HepG2 (cell line): ENCODE data around the gene PLCXD1. TPM values are rescaled to one million over a fixed set of nuclear protein-coding genes. Genes with fewer than 3 reads are reported as not detected.

Experiments used
- ATAC-seq: fragments of 200-7000 bp; cut with Tn5 transposase; 3 replicates; pipeline ENCODE4 v1.9.1; 2020; ENCODE audit warnings: mild to moderate bottlenecking, moderate library complexity
- BruUV-seq: library from RNA; stranded (reverse); fragments of 400-500 nt; replicated peaks from 2 replicates; lab custom pipeline; 2021; lab: Mats Ljungman, UMichigan
- CTCF ChIA-PET: fragments of 300-600 bp; formaldehyde crosslinking; extraction: SDS; loops from one replicate; lab custom pipeline; 2021; ENCODE audit warnings: low total read pairs, inconsistent platforms, low intra/inter-chr PET ratio; lab: Yijun Ruan, JAX
- POLR2A ChIA-PET: fragments of 350-600 bp; sonication (Branson Sonifier 250); formaldehyde crosslinking; loops from one replicate; lab custom pipeline; 2020; ENCODE audit warnings: antibody characterized with exemption, inconsistent platforms; lab: Yijun Ruan, JAX
- DNase-seq: peaks from one replicate; pipeline ENCODE4 v3.0.0-alpha.2; 2015; ENCODE audit warnings: low spot score
- FAIRE-seq: peaks from 3 replicates; lab custom pipeline; 2011; peaks lifted over from hg19 to GRCh38; lab: Jason Lieb, UNC
- H2AFZ ChIP-seq: one replicate; pipeline ENCODE4 v1.6.1; 2011; ENCODE audit warnings: low read length, inconsistent platforms
- H3K27ac ChIP-seq: fragments of 300-600 bp; 3 replicates; pipeline ENCODE4 v1.8.0; 2011; ENCODE audit warnings: mixed run types, mild to moderate bottlenecking, mixed read lengths, low read length, inconsistent platforms; ENCODE audit not compliant: insufficient read depth; ENCODE audit errors: extremely low read length
- H3K27me3 ChIP-seq, 2 experiments: fragments of 200-600 bp in 1 of 2; 2 replicates in 1 of 2; 3 replicates in 1 of 2; pipeline versions ENCODE4 v1.6.0 to v1.8.0; 2011; ENCODE audit warnings: low read length in 2 of 2, mild to moderate bottlenecking in 2 of 2, moderate library complexity in 2 of 2, inconsistent platforms in 1 of 2; ENCODE audit not compliant: insufficient read depth in 2 of 2, control insufficient read depth in 1 of 2
- H3K36me3 ChIP-seq, 2 experiments: fragments of 200-600 bp in 1 of 2; replicated peaks in 1 of 2; 2 replicates in 1 of 2; 3 replicates in 1 of 2; pipeline versions ENCODE4 v1.5.1 to v1.8.0; 2011; ENCODE audit warnings: low read length in 2 of 2, inconsistent platforms in 1 of 2; ENCODE audit not compliant: insufficient read depth in 2 of 2, control insufficient read depth in 1 of 2
- H3K4me1 ChIP-seq: 2 replicates; pipeline ENCODE4 v1.5.1; 2012; ENCODE audit warnings: low read length, inconsistent platforms; ENCODE audit not compliant: insufficient read depth
- H3K4me2 ChIP-seq: 2 replicates; pipeline ENCODE4 v1.6.0; 2011; ENCODE audit warnings: low read depth, low read length, inconsistent platforms
- H3K4me3 ChIP-seq, 3 experiments: fragments of 200-600 bp in 1 of 3; sonication (generic), shearing (Covaris generic) in 1 of 3; replicated peaks in 1 of 3; 2 replicates each; pipeline ENCODE4 v1.5.1; 2011 to 2016; ENCODE audit warnings: low read length in 3 of 3, inconsistent platforms in 2 of 3, low read depth in 2 of 3, mild to moderate bottlenecking in 2 of 3, control low read depth in 1 of 3, mixed read lengths in 1 of 3; ENCODE audit not compliant: insufficient read depth in 1 of 3
- H3K79me2 ChIP-seq: one replicate; pipeline ENCODE4 v1.6.1; 2011; ENCODE audit warnings: low read length, inconsistent platforms; ENCODE audit not compliant: insufficient read depth
- H3K9ac ChIP-seq: 2 replicates; pipeline ENCODE4 v1.6.0; 2011; ENCODE audit warnings: mild to moderate bottlenecking, low read depth, low read length, inconsistent platforms; ENCODE audit not compliant: insufficient read depth
- H3K9me3 ChIP-seq: 2 replicates; pipeline ENCODE4 v1.5.1; 2012; ENCODE audit warnings: mild to moderate bottlenecking, low read length
- H4K20me1 ChIP-seq: 2 replicates; pipeline ENCODE4 v1.6.0; 2011; ENCODE audit warnings: inconsistent platforms, mild to moderate bottlenecking, low read length, moderate library complexity; ENCODE audit not compliant: insufficient read depth
- BCL6 ChIP-seq: IDR thresholded peaks from 2 replicates; pipeline ENCODE4 v1.6.1; 2016; ENCODE audit warnings: missing genetic modification reagents, missing compliant biosample characterization
- E2F1 ChIP-seq: sonication (generic); formaldehyde crosslinking; IDR thresholded peaks from 2 replicates; pipeline ENCODE4 v1.5.0; 2020; ENCODE audit warnings: missing genetic modification reagents
- ETV6 ChIP-seq: sonication (generic); formaldehyde crosslinking; conservative IDR thresholded peaks from 2 replicates; pipeline ENCODE4 v1.4.0; 2020; ENCODE audit warnings: missing genetic modification reagents
- GABPB1 ChIP-seq: IDR thresholded peaks from 2 replicates; pipeline ENCODE4 v1.6.1; 2016; ENCODE audit warnings: mild to moderate bottlenecking, missing genetic modification reagents, moderate library complexity, missing compliant biosample characterization
- HNRNPLL ChIP-seq: fragments of 200-400 bp; formaldehyde crosslinking; IDR thresholded peaks from 2 replicates; pipeline ENCODE4 v1.6.1; 2017; ENCODE audit warnings: mild to moderate bottlenecking, low read depth, low read length; ENCODE audit not compliant: poor library complexity, severe bottlenecking
- HNRNPUL1 ChIP-seq: fragments of 200-400 bp; formaldehyde crosslinking; IDR thresholded peaks from 2 replicates; pipeline ENCODE4 v1.6.1; 2017; ENCODE audit warnings: low read depth, mild to moderate bottlenecking, low read length, moderate library complexity
- LBX2 ChIP-seq: sonication (generic); formaldehyde crosslinking; IDR thresholded peaks from 2 replicates; pipeline ENCODE4 v1.5.0; 2020; ENCODE audit warnings: missing genetic modification reagents, mild to moderate bottlenecking, borderline replicate concordance
- MEIS1 ChIP-seq: sonication (generic); formaldehyde crosslinking; IDR thresholded peaks from 2 replicates; pipeline ENCODE4 v1.9.0; 2021; ENCODE audit warnings: mild to moderate bottlenecking, missing genetic modification reagents, moderate library complexity, borderline replicate concordance
- POLR2AphosphoS5 ChIP-seq: IDR thresholded peaks from 2 replicates; pipeline ENCODE4 v1.6.1; 2012; ENCODE audit warnings: low read depth, low read length
- RBM39 ChIP-seq: fragments of 200-400 bp; formaldehyde crosslinking; IDR thresholded peaks from one replicate; pipeline ENCODE4 v1.6.1; 2018; ENCODE audit warnings: antibody characterized with exemption, mild to moderate bottlenecking, low read depth, low read length; ENCODE audit not compliant: poor library complexity, severe bottlenecking
- SP5 ChIP-seq: IDR thresholded peaks from 2 replicates; pipeline ENCODE4 v1.6.1; 2016; ENCODE audit warnings: low read depth, borderline replicate concordance
- TIGD3 ChIP-seq: sonication (generic); formaldehyde crosslinking; IDR thresholded peaks from 2 replicates; pipeline ENCODE4 v1.5.1; 2020; ENCODE audit warnings: mild to moderate bottlenecking, missing genetic modification reagents, borderline replicate concordance
- ZBTB2 ChIP-seq: sonication (generic); formaldehyde crosslinking; IDR thresholded peaks from 2 replicates; pipeline ENCODE4 v1.8.0; 2022; ENCODE audit warnings: low read depth, missing genetic modification reagents
- ZNF329 ChIP-seq: sonication (generic); formaldehyde crosslinking; IDR thresholded peaks from 2 replicates; pipeline ENCODE4 v1.9.0; 2021; ENCODE audit warnings: low read depth, mild to moderate bottlenecking, missing genetic modification reagents
- ZNF672 ChIP-seq: sonication (generic); formaldehyde crosslinking; IDR thresholded peaks from 2 replicates; pipeline ENCODE4 v1.8.1; 2022; ENCODE audit warnings: missing genetic modification reagents
- WGBS: methylation state at CpG from one replicate; pipeline ENCODE4 v1.1.6; 2017; ENCODE audit warnings: low lambda C conversion rate; 5-methylcytosine and 5-hydroxymethylcytosine counted together
- in situ Hi-C: cut with HindIII; loops from 2 replicates; pipeline ENCODE4 v1.10.0; 2017; ENCODE audit warnings: low pct_unique_long_range_greater_than_20kb; ENCODE audit not compliant: extremely low pct_ligation_motif_present
- intact Hi-C: fragments of 100-400 bp; cut with micrococcal nuclease; formaldehyde crosslinking; loops from one replicate; pipeline ENCODE4 v1.10.0; 2022; ENCODE audit not compliant: unreplicated experiment
- polyA plus RNA-seq, 8 experiments: library from polyadenylated mRNA; depleted of rRNA in 3 of 8; stranded (reverse) in 7 of 8; unstranded in 1 of 8; fragments of >200 nt; fragmentation: Illumina TruSeq in 4 of 8; extraction: Trizol in 4 of 8; gene quantifications; 2 replicates each; pipeline versions ENCODE4 v1.2.1 to v1.2.3, GENCODE V29; 2011 to 2016; ENCODE audit warnings: low read depth in 4 of 8, missing spikeins in 1 of 8, mixed read lengths in 1 of 8; ENCODE audit not compliant: insufficient read depth in 1 of 8
- total RNA-seq, 5 experiments: library from RNA; depleted of rRNA; stranded (reverse); fragments of >200 nt; fragmentation: Illumina TruSeq; extraction: Trizol; gene quantifications; 2 replicates each; pipeline ENCODE4 v1.2.3, GENCODE V29; 2016; ENCODE audit warnings: low read depth in 1 of 5

PLCXD1 gene
- total and polyA plus RNA-seq, 2 of the 13 experiments (the other 11 are each of a cell fraction or from before 2014, with no cell fraction given), result 87.7 to 153 TPM

GRCh38 chrX:275476-275966, 5.7 kb upstream of the PLCXD1 start (continued):
- TF ChIP-seq ZNF329 (CRISPR knock-in tag) (no peak), HNRNPUL1 (no peak), RBM39 (peak; percentile 22), LBX2 (0 out of 2 replicates have a peak, but pooled peaks have one; percentile 28), GABPB1 (CRISPR knock-in tag) (peak; percentile 67; the same call in 1 of the 2 replicates)

GRCh38 chrX:275967-276580, 5.1 kb upstream of the PLCXD1 start:
- POLR2A ChIA-PET, result no interaction called here
- intact Hi-C loops (loop anchor here (5.0 kb wide), 1 partner anchor 41 kb away; the partner anchor contains the start of gene GTPBP6), in situ Hi-C loops (loop anchor here (5.0 kb wide), 1 partner anchor 41 kb away; the partner anchor contains the start of gene GTPBP6)
- no peak for TF ChIP-seq ZNF672 (CRISPR knock-in tag)
- peak; percentile 19 for TF ChIP-seq HNRNPLL
- TF ChIP-seq E2F1 (CRISPR knock-in tag), result no peak
- TF ChIP-seq SP5, result peak; percentile 46; the same call in 1 of the 2 replicates
- TF ChIP-seq RBM39, result peak; percentile 69
- 0 out of 2 replicates have a peak, but pooled peaks have one; percentile 1 for TF ChIP-seq MEIS1 (CRISPR knock-in tag)
- TF ChIP-seq TIGD3 (CRISPR knock-in tag), result no peak
- 0 out of 2 replicates have a peak, but pooled peaks have one; percentile 1 for TF ChIP-seq ZBTB2 (CRISPR knock-in tag)
- 0 out of 2 replicates have a peak, but pooled peaks have one; percentile 9 for TF ChIP-seq BCL6 (CRISPR knock-in tag)
- TF ChIP-seq ETV6 (CRISPR knock-in tag), result peak; percentile 68; the same call in 1 of the 2 replicates
- peak; percentile 95 for TF ChIP-seq POLR2AphosphoS5

More at GRCh38 chrX:275967-276580, 5.1 kb upstream of the PLCXD1 start:
- ATAC-seq (peak; percentile 86), FAIRE-seq (peak; percentile 4), DNase-seq (peak; percentile 73)
- WGBS, result 2% methylated on average over 9 of the region's 36 CpGs
- H3K4me2 ChIP-seq, result peak overlapping the region; percentile 88
- BruUV-seq, result no TSS peak
- H3K79me2 ChIP-seq, result peaks cover 35% of the 10 kb centered on the region
- H3K4me3 ChIP-seq, result peak overlapping the region; percentile 91 to 100 (median 99)
- H3K27me3 ChIP-seq, result no peaks in the 10 kb centered on the region; a peak in 1 of 5 replicates
- no peak overlapping the region for H2AFZ ChIP-seq
- H3K9ac ChIP-seq, result peak overlapping the region; percentile 94
- H3K27ac ChIP-seq, result peak overlapping the region; percentile 88
- CTCF ChIA-PET, result no interaction called here
- 0 out of 2 replicates have a peak, but pooled peaks cover 2% of the 10 kb centered on the region for H4K20me1 ChIP-seq
- H3K4me1 ChIP-seq, result peaks cover 24% of the 10 kb centered on the region
- no peaks in the 10 kb centered on the region for H3K9me3 ChIP-seq
- H3K36me3 ChIP-seq, result no peaks in the 10 kb centered on the region; a peak in 1 of 5 replicates
